ENCODE data around the gene MAPK1.
A peak's percentile ranks its signal among the peaks of the same experiment; 100 is the strongest.
"Not testable (repeated sequence)": the region's sequence is repeated elsewhere in the genome, so short reads cannot be mapped to it uniquely, and the experiment has no call there.

The MAPK1 gene

GRCh38 chr22:21881841-21882753 is 14.7 kb upstream of the MAPK1 start:
- DNase-seq (ENCODE audit: low spot score), result no peak
- TF ChIP-seq CTCF (conservative IDR thresholded peaks at IDR 0.05; ENCODE audit: low read depth), result no peak
- ChIA-PET POLR2A (ENCODE audit: low non-redundant PET) (no interaction called here), CTCF (interaction anchor here (0.6 kb wide), 1 partner anchor 921 kb away, joined by 4 read pairs; no protein-coding TSS in a partner anchor)
- H3K27ac ChIP-seq, result no peak overlapping the region

GRCh38 chr22:21876486-21877176 is 9.2 kb upstream of the MAPK1 start:
- POLR2A ChIA-PET (ENCODE audit: low non-redundant PET), result no interaction called here
- no peak for TF ChIP-seq CTCF (conservative IDR thresholded peaks at IDR 0.05; ENCODE audit: low read depth)
- no peak overlapping the region for H3K27ac ChIP-seq
- CTCF ChIA-PET, result no interaction called here
- DNase-seq (ENCODE audit: low spot score), result no peak

- H3K27ac ChIP-seq; CTCF ChIA-PET; POLR2A ChIA-PET (ENCODE audit: low non-redundant PET); DNase-seq (ENCODE audit: low spot score): not testable (repeated sequence)
These were observed 7.5 kb upstream of the MAPK1 start for GRCh38 chr22:21874953-21875352.

- no peak for DNase-seq (ENCODE audit: low spot score)
- H3K27ac ChIP-seq, result no peak overlapping the region
- TF ChIP-seq CTCF (conservative IDR thresholded peaks at IDR 0.05; ENCODE audit: low read depth), result no peak
- POLR2A ChIA-PET (ENCODE audit: low non-redundant PET), result no interaction called here
- CTCF ChIA-PET, result no interaction called here
These were observed 6.2 kb upstream of the MAPK1 start for GRCh38 chr22:21873619-21874018.

GRCh38 chr22:21872741-21873140 is 5.3 kb upstream of the MAPK1 start:
- DNase-seq (ENCODE audit: low spot score); POLR2A ChIA-PET (ENCODE audit: low non-redundant PET); H3K27ac ChIP-seq; CTCF ChIA-PET: not testable (repeated sequence)

- no peak overlapping the region for H3K27ac ChIP-seq
- DNase-seq (ENCODE audit: low spot score), result no peak
- ChIA-PET CTCF (no interaction called here), POLR2A (ENCODE audit: low non-redundant PET) (no interaction called here)
- TF ChIP-seq CTCF (conservative IDR thresholded peaks at IDR 0.05; ENCODE audit: low read depth), result no peak
These were observed 1.2 kb upstream of the MAPK1 start for GRCh38 chr22:21868651-21869050.

GRCh38 chr22:21866833-21867527 is 465 bp downstream of the MAPK1 start:
- TF ChIP-seq CTCF (conservative IDR thresholded peaks at IDR 0.05; ENCODE audit: low read depth), result no peak
- DNase-seq (ENCODE audit: low spot score), result no peak
- POLR2A ChIA-PET (ENCODE audit: low non-redundant PET), result no interaction called here
- peak overlapping the region; percentile 83 for H3K27ac ChIP-seq
- CTCF ChIA-PET, result no interaction called here

Data from RWPE1 (cell line).